PC-9 (cell line): ENCODE data around the gene KRTAP10-3. TPM values are rescaled to one million over a fixed set of nuclear protein-coding genes. Genes with fewer than 3 reads are reported as not detected.
"Not testable (repeated sequence)": the region's sequence is repeated elsewhere in the genome, so short reads cannot be mapped to it uniquely, and the experiment has no call there.

Experiments
- BruUV-seq: library from RNA; stranded (reverse); fragments of 400-500 nt; replicated peaks from 2 replicates; lab custom pipeline; 2021; lab: Mats Ljungman, UMichigan
- CTCF ChIA-PET: fragments of 300-600 bp; sonication (Branson Sonifier 250); formaldehyde crosslinking; loops from one replicate; lab custom pipeline; 2022; ENCODE audit warnings: antibody characterized with exemption; lab: Charles Lee
- POLR2A ChIA-PET: fragments of 300-600 bp; sonication (Branson Sonifier 250); formaldehyde crosslinking; loops from one replicate; lab custom pipeline; 2022; ENCODE audit warnings: antibody characterized with exemption; ENCODE audit not compliant: unreplicated experiment; lab: Charles Lee
- DNase-seq, 2 experiments: peaks; one replicate each; pipeline versions ENCODE4 v3.0.0 to v3.0.0-alpha.2; 2015 to 2022; ENCODE audit warnings: mixed read lengths in 1 of 2
- H2AFZ ChIP-seq: fragments of 200-600 bp; sonication (generic); 2 replicates; pipeline ENCODE4 v1.8.1; 2017; ENCODE audit warnings: antibody characterized with exemption
- H3F3A ChIP-seq: fragments of 200-600 bp; sonication (generic); 2 replicates; pipeline ENCODE4 v1.8.1; 2017; ENCODE audit warnings: antibody characterized with exemption, mild to moderate bottlenecking, low read depth; ENCODE audit not compliant: insufficient read depth
- H3K27ac ChIP-seq: fragments of 200-600 bp; sonication (generic); 2 replicates; pipeline ENCODE4 v1.6.1; 2016; ENCODE audit warnings: mixed run types
- H3K27me3 ChIP-seq: fragments of 200-600 bp; sonication (generic); 2 replicates; pipeline ENCODE4 v1.6.1; 2016; ENCODE audit warnings: low read depth, mixed run types; ENCODE audit not compliant: insufficient read depth
- H3K36me3 ChIP-seq: fragments of 200-600 bp; sonication (generic); 2 replicates; pipeline ENCODE4 v1.6.1; 2016; ENCODE audit warnings: low read depth, mixed run types
- H3K4me1 ChIP-seq: fragments of 200-600 bp; sonication (generic); replicated peaks from 2 replicates; pipeline ENCODE4 v1.6.1; 2016; ENCODE audit warnings: mixed run types; ENCODE audit not compliant: insufficient read depth
- H3K4me2 ChIP-seq: fragments of 200-600 bp; sonication (generic); 2 replicates; pipeline ENCODE4 v1.6.1; 2017; ENCODE audit warnings: mixed run types
- H3K4me3 ChIP-seq: fragments of 200-600 bp; sonication (generic); 2 replicates; pipeline ENCODE4 v1.6.1; 2016; ENCODE audit warnings: mixed run types
- H3K79me2 ChIP-seq: fragments of 200-600 bp; sonication (generic); 2 replicates; pipeline ENCODE4 v1.6.1; 2017; ENCODE audit warnings: low read depth, mixed run types
- H3K9me2 ChIP-seq: fragments of 200-600 bp; sonication (generic); 2 replicates; pipeline ENCODE4 v1.8.1; 2017; ENCODE audit warnings: mild to moderate bottlenecking; ENCODE audit not compliant: insufficient read depth
- H3K9me3 ChIP-seq: fragments of 200-600 bp; sonication (generic); 2 replicates; pipeline ENCODE4 v1.8.1; 2016; ENCODE audit warnings: low read depth; ENCODE audit not compliant: insufficient read depth
- H4K20me1 ChIP-seq: fragments of 200-600 bp; sonication (generic); 2 replicates; pipeline ENCODE4 v1.8.1; 2017; ENCODE audit not compliant: insufficient read depth
- EZH2 ChIP-seq: fragments of 200-600 bp; sonication (generic); IDR thresholded peaks from 2 replicates; pipeline ENCODE4 v1.8.0; 2017; ENCODE audit warnings: antibody characterized with exemption, low read depth
- intact Hi-C: fragments of 100-400 bp; cut with micrococcal nuclease; formaldehyde crosslinking; loops from one replicate; pipeline ENCODE4 v1.10.0; 2022; ENCODE audit not compliant: unreplicated experiment
- total RNA-seq: library from RNA; stranded (reverse); gene quantifications from 2 replicates; pipeline ENCODE4 v1.2.3, GENCODE V29; 2021
- TF ChIP-seq, protein P1 (sequence below): fragments of 200-600 bp; sonication (generic); conservative IDR thresholded peaks from 2 replicates; pipeline ENCODE4 v1.6.1; 2017; ENCODE audit warnings: mixed run types, antibody characterized with exemption, mild to moderate bottlenecking, moderate library complexity

Gene KRTAP10-3
- total RNA-seq, 1 experiment from 2014 or later = not detected

DNA sequence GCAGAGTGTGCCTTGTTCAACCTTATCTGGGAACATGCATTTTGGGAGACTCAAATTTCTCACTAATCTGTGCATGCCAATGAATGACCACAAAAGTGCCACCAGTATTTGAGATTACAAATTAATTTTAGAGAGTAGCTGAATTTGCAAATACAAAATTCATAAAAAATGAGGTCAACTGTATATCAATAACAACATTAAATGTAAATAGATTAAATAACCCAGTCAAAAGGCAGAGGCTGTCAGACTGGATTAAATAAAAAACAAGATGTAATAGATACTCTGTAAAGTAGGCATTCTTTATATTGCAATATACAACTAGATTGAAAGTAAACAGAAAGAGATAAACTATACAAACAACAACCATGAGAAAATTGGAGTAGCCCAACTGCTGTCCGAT is 5.5 kb upstream of the KRTAP10-3 start:
- no peak overlapping the region for H3K4me3 ChIP-seq
- H3K9me2 ChIP-seq = no peaks in the 10 kb centered on the region
- no peaks in the 10 kb centered on the region for H3K9me3 ChIP-seq
- H3K27ac ChIP-seq = no peak overlapping the region
- intact Hi-C loops = no loop called here
- peaks cover 43% of the 10 kb centered on the region; the same call in 1 of the 2 replicates for H3K27me3 ChIP-seq
- no peaks in the 10 kb centered on the region for H4K20me1 ChIP-seq
- BruUV-seq = no TSS peak
- TF ChIP-seq EZH2 = no peak
- TF ChIP-seq, protein P1, sequence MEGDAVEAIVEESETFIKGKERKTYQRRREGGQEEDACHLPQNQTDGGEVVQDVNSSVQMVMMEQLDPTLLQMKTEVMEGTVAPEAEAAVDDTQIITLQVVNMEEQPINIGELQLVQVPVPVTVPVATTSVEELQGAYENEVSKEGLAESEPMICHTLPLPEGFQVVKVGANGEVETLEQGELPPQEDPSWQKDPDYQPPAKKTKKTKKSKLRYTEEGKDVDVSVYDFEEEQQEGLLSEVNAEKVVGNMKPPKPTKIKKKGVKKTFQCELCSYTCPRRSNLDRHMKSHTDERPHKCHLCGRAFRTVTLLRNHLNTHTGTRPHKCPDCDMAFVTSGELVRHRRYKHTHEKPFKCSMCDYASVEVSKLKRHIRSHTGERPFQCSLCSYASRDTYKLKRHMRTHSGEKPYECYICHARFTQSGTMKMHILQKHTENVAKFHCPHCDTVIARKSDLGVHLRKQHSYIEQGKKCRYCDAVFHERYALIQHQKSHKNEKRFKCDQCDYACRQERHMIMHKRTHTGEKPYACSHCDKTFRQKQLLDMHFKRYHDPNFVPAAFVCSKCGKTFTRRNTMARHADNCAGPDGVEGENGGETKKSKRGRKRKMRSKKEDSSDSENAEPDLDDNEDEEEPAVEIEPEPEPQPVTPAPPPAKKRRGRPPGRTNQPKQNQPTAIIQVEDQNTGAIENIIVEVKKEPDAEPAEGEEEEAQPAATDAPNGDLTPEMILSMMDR = no peak
- no peak overlapping the region for H2AFZ ChIP-seq
- H3K36me3 ChIP-seq = no peaks in the 10 kb centered on the region
- no peak overlapping the region for H3K4me2 ChIP-seq
- DNase-seq = no peak
- no peaks in the 10 kb centered on the region for H3K4me1 ChIP-seq
- no peaks in the 10 kb centered on the region for H3K79me2 ChIP-seq
- ChIA-PET CTCF (no interaction called here), POLR2A (no interaction called here)
- no peaks in the 10 kb centered on the region for H3F3A ChIP-seq

DNA sequence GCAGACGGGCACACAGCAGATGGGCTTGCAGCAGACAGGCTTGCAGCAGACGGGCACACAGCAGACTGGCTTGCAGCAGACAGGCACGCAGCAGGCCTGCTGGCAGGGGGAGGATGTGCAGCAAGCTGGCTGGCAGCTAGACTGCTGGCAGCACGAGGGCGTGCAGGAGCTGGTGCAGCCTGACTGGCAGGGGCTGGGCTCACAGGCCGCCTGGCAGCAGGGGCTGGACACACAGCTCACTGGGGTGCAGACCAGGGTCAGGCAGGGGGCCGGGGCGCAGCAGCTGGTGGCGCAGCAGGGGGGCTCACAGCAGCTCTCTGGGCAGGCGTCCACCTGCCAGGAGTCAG is 293 bp downstream of the KRTAP10-3 start:
- intact Hi-C loops, H3K4me2 ChIP-seq, H3K4me3 ChIP-seq, H3F3A ChIP-seq, H3K27ac ChIP-seq, DNase-seq, H3K9me2 ChIP-seq, CTCF ChIA-PET, H3K9me3 ChIP-seq, BruUV-seq, H2AFZ ChIP-seq, POLR2A ChIA-PET, H3K79me2 ChIP-seq, H3K36me3 ChIP-seq, H4K20me1 ChIP-seq, H3K4me1 ChIP-seq: not testable (repeated sequence)
- peaks cover 66% of the 10 kb centered on the region for H3K27me3 ChIP-seq

DNA sequence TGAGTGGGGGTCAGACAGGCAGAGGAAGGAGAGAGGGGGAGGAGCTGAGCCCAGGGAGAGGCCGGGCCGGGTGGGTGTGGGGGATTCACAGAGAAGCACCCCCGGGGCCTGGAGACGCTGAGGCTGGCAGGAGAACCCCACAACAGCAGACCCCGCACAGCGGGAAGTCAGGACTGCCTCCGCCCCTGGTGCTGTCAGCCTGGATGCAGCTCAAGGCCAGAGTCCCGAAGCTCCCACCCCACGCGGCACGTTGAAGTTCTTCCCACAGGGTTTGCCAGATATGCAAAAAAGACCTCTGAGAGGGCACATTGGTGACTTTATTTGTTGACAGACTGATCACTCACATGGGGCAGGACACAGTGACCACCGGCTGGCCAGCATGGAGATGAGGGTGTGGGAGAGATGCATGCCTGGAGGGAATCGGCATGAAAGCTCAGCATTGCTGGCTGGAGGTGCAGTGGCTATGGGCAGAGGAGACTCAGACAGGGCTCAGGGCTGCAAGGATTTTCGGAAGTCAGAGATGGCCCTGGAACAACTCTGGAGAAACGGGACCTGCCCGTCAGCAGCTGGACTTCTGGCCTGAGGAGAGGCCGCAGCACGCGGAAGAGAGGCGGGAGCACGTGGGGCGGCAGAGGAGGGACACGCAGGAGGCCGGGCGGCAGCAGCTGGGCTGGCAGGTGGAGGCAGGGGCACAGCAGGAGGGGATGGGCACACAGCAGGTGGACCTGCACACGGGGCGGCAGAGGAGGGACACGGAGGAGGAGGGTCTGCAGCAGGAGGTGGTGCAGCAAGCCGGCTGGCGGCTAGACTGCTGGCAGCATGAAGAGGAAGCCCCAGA is 885 bp downstream of the KRTAP10-3 start:
- no peak overlapping the region for H3K4me2 ChIP-seq
- no peak for DNase-seq
- H3K27me3 ChIP-seq = peaks cover 67% of the 10 kb centered on the region
- no peak overlapping the region for H3K27ac ChIP-seq
- no peaks in the 10 kb centered on the region for H4K20me1 ChIP-seq
- H3K9me2 ChIP-seq = no peaks in the 10 kb centered on the region
- POLR2A ChIA-PET = no interaction called here
- H3K4me1 ChIP-seq = no peaks in the 10 kb centered on the region
- TF ChIP-seq, protein P1 = no peak
- TF ChIP-seq EZH2 = no peak
- H3K79me2 ChIP-seq = no peaks in the 10 kb centered on the region
- no peak overlapping the region for H3K4me3 ChIP-seq
- BruUV-seq = no TSS peak
- H3F3A ChIP-seq = no peaks in the 10 kb centered on the region
- CTCF ChIA-PET = no interaction called here
- H3K36me3 ChIP-seq = no peaks in the 10 kb centered on the region
- intact Hi-C loops = no loop called here
- no peak overlapping the region for H2AFZ ChIP-seq
- H3K9me3 ChIP-seq = no peaks in the 10 kb centered on the region
